IMR-90 (cell line): ENCODE results near the gene KRT80.

Experiments
- CEBPB ChIP-seq: IDR thresholded peaks from 2 replicates; pipeline ENCODE4 v1.6.1; 2012; ENCODE audit warnings: low read depth, low read length, improper control_type of control experiment
- CHD1 ChIP-seq: IDR thresholded peaks from 2 replicates; pipeline ENCODE4 v1.6.1; 2012; ENCODE audit warnings: low read depth, low read length, improper control_type of control experiment
- CTCF ChIP-seq: conservative IDR thresholded peaks from 2 replicates; pipeline ENCODE4 v1.5.1; 2012; ENCODE audit warnings: mild to moderate bottlenecking, low read depth, low read length, improper control_type of control experiment
- MXI1 ChIP-seq: IDR thresholded peaks from 2 replicates; pipeline ENCODE4 v1.6.1; 2012; ENCODE audit warnings: low read depth, mild to moderate bottlenecking, low read length, moderate library complexity, borderline replicate concordance
- RCOR1 ChIP-seq: IDR thresholded peaks from 2 replicates; pipeline ENCODE4 v1.6.1; 2012; ENCODE audit warnings: mild to moderate bottlenecking, low read length, improper control_type of control experiment; ENCODE audit not compliant: insufficient replicate concordance
- SMC3 ChIP-seq: fragments of 150-350 bp; IDR thresholded peaks from 2 replicates; pipeline ENCODE4 v1.6.1; 2016; ENCODE audit warnings: low read depth, mild to moderate bottlenecking, antibody characterized with exemption, low read length, moderate library complexity

GRCh38 chr12:52207106-52207505 is 15.3 kb upstream of the KRT80 start:
- TF ChIP-seq MXI1 (no peak), CEBPB (no peak), CTCF (no peak), CHD1 (no peak), SMC3 (no peak), RCOR1 (no peak)
